Measurements from ENCODE around the gene PPP2R2C.

PPP2R2C gene

GRCh38 chr4:6502147-6502546 lies 29.7 kb upstream of the PPP2R2C start:
- in situ Hi-C loops (cut with HindIII; ENCODE audit: low sequenced_read_pairs): no loop called here
- DNase-seq (ENCODE audit: low read depth, low spot score): no peak
- H3K4me3 ChIP-seq (ENCODE audit: low read depth, low read length): no peak overlapping the region
- TF ChIP-seq CTCF (IDR thresholded peaks at IDR 0.05; ENCODE audit: low read depth, low read length): no peak

GRCh38 chr4:6501171-6501570 lies 28.8 kb upstream of the PPP2R2C start:
- DNase-seq (ENCODE audit: low read depth, low spot score): no peak
- in situ Hi-C loops (cut with HindIII; ENCODE audit: low sequenced_read_pairs): no loop called here
- H3K4me3 ChIP-seq (ENCODE audit: low read depth, low read length): no peak overlapping the region
- TF ChIP-seq CTCF (IDR thresholded peaks at IDR 0.05; ENCODE audit: low read depth, low read length): no peak

- H3K4me3 ChIP-seq (ENCODE audit: low read depth, low read length): no peak overlapping the region
- in situ Hi-C loops (cut with HindIII; ENCODE audit: low sequenced_read_pairs): no loop called here
- no peak for DNase-seq (ENCODE audit: low read depth, low spot score)
- TF ChIP-seq CTCF (IDR thresholded peaks at IDR 0.05; ENCODE audit: low read depth, low read length): no peak
Measured at GRCh38 chr4:6500481-6501140, 28.2 kb upstream of the PPP2R2C start.

GRCh38 chr4:6499238-6499600 lies 26.8 kb upstream of the PPP2R2C start:
- no peak for TF ChIP-seq CTCF (IDR thresholded peaks at IDR 0.05; ENCODE audit: low read depth, low read length)
- in situ Hi-C loops (cut with HindIII; ENCODE audit: low sequenced_read_pairs): no loop called here
- no peak overlapping the region for H3K4me3 ChIP-seq (ENCODE audit: low read depth, low read length)
- DNase-seq (ENCODE audit: low read depth, low spot score): no peak

GRCh38 chr4:6498511-6499237 lies 26.3 kb upstream of the PPP2R2C start:
- in situ Hi-C loops (cut with HindIII; ENCODE audit: low sequenced_read_pairs): no loop called here
- TF ChIP-seq CTCF (IDR thresholded peaks at IDR 0.05; ENCODE audit: low read depth, low read length): no peak
- no peak overlapping the region for H3K4me3 ChIP-seq (ENCODE audit: low read depth, low read length)
- no peak for DNase-seq (ENCODE audit: low read depth, low spot score)

GRCh38 chr4:6497796-6498195 lies 25.4 kb upstream of the PPP2R2C start:
- DNase-seq (ENCODE audit: low read depth, low spot score): no peak
- H3K4me3 ChIP-seq (ENCODE audit: low read depth, low read length): no peak overlapping the region
- TF ChIP-seq CTCF (IDR thresholded peaks at IDR 0.05; ENCODE audit: low read depth, low read length): no peak
- in situ Hi-C loops (cut with HindIII; ENCODE audit: low sequenced_read_pairs): no loop called here

Data from astrocyte of the spinal cord (primary cell).